Astrocyte (in vitro differentiated cells and primary cell): ENCODE data around the gene NKIRAS1. TPM values are rescaled to one million over a fixed set of nuclear protein-coding genes. Genes with fewer than 3 reads are reported as not detected.

Source experiments
- DNase-seq: peaks from one replicate; pipeline ENCODE4 v3.0.0-alpha.2; 2010; ENCODE audit warnings: low read depth
- FAIRE-seq: peaks from 2 replicates; lab custom pipeline; 2011; peaks lifted over from hg19 to GRCh38; lab: Jason Lieb, UNC
- H2AFZ ChIP-seq: 2 replicates; pipeline ENCODE4 v1.6.0; 2012; ENCODE audit warnings: low read depth, low read length, inconsistent platforms
- H3K27ac ChIP-seq: 2 replicates; pipeline ENCODE4 v1.5.1; 2011; ENCODE audit warnings: low read depth, low read length, inconsistent platforms
- H3K27me3 ChIP-seq: 2 replicates; pipeline ENCODE4 v1.6.0; 2011; ENCODE audit warnings: low read length, inconsistent platforms; ENCODE audit not compliant: insufficient read depth
- H3K36me3 ChIP-seq: 2 replicates; pipeline ENCODE4 v1.5.1; 2011; ENCODE audit warnings: low read length, inconsistent platforms; ENCODE audit not compliant: insufficient read depth
- H3K4me1 ChIP-seq: 2 replicates; pipeline ENCODE4 v1.5.1; 2011; ENCODE audit warnings: low read length, inconsistent platforms; ENCODE audit not compliant: insufficient read depth
- H3K4me2 ChIP-seq: 2 replicates; pipeline ENCODE4 v1.6.0; 2012; ENCODE audit warnings: low read length, inconsistent platforms
- H3K4me3 ChIP-seq: 2 replicates; pipeline ENCODE4 v1.5.1; 2011; ENCODE audit warnings: low read depth, mild to moderate bottlenecking, low read length, inconsistent platforms; ENCODE audit not compliant: insufficient read depth
- H3K79me2 ChIP-seq: 2 replicates; pipeline ENCODE4 v1.6.0; 2012; ENCODE audit warnings: mild to moderate bottlenecking, low read length, inconsistent platforms; ENCODE audit not compliant: insufficient read depth
- H3K9ac ChIP-seq: 2 replicates; pipeline ENCODE4 v1.6.0; 2012; ENCODE audit warnings: mild to moderate bottlenecking, low read length, inconsistent platforms
- H3K9me3 ChIP-seq: 2 replicates; pipeline ENCODE4 v1.5.1; 2012; ENCODE audit warnings: low read depth, mild to moderate bottlenecking, low read length, inconsistent platforms; ENCODE audit not compliant: insufficient read depth
- H4K20me1 ChIP-seq: 2 replicates; pipeline ENCODE4 v1.6.0; 2012; ENCODE audit warnings: low read length, inconsistent platforms; ENCODE audit not compliant: insufficient read depth
- H3K27ac Mint-ChIP-seq: one replicate; pipeline ENCODE4 v1.8.0; 2021; ENCODE audit warnings: mild to moderate bottlenecking, mixed read lengths; ENCODE audit not compliant: unreplicated experiment
- H3K27me3 Mint-ChIP-seq: one replicate; pipeline ENCODE4 v1.8.0; 2021; ENCODE audit warnings: low read depth, mixed read lengths; ENCODE audit not compliant: unreplicated experiment
- H3K36me3 Mint-ChIP-seq: one replicate; pipeline ENCODE4 v1.8.0; 2021; ENCODE audit warnings: low read depth, mixed read lengths; ENCODE audit not compliant: unreplicated experiment
- H3K4me1 Mint-ChIP-seq: one replicate; pipeline ENCODE4 v1.8.0; 2021; ENCODE audit warnings: low read depth, mixed read lengths; ENCODE audit not compliant: unreplicated experiment
- H3K4me3 Mint-ChIP-seq: one replicate; pipeline ENCODE4 v1.8.0; 2021; ENCODE audit warnings: mild to moderate bottlenecking, moderate library complexity, mixed read lengths; ENCODE audit not compliant: unreplicated experiment
- H3K9me3 Mint-ChIP-seq: one replicate; pipeline ENCODE4 v1.8.0; 2021; ENCODE audit warnings: mild to moderate bottlenecking, mixed read lengths; ENCODE audit not compliant: unreplicated experiment
- CTCF ChIP-seq: IDR thresholded peaks from 2 replicates; pipeline ENCODE4 v1.5.1; 2011; ENCODE audit warnings: low read depth, mild to moderate bottlenecking, inconsistent platforms, low read length, moderate library complexity; ENCODE audit not compliant: insufficient read depth
- EZH2 ChIP-seq: IDR thresholded peaks from 2 replicates; pipeline ENCODE4 v1.6.1; 2012; ENCODE audit warnings: mild to moderate bottlenecking, low read length, inconsistent platforms; ENCODE audit not compliant: insufficient read depth
- total RNA-seq: library from RNA; stranded (reverse); gene quantifications from 2 replicates; pipeline ENCODE4 v1.2.1, GENCODE V29; 2021

NKIRAS1 gene
- total RNA-seq, 1 donor from 2014 or later = 11.0 TPM

- no peaks in the 10 kb centered on the region for H3K36me3 ChIP-seq
- H3K4me3 ChIP-seq = no peak overlapping the region
- H3K27ac Mint-ChIP-seq = no peak overlapping the region
- FAIRE-seq (no peak), DNase-seq (no peak)
- H3K4me1 Mint-ChIP-seq = peaks cover 6% of the 10 kb centered on the region
- H3K27me3 Mint-ChIP-seq = no peaks in the 10 kb centered on the region
- H3K27ac ChIP-seq = no peak overlapping the region
- H3K79me2 ChIP-seq = peaks cover 78% of the 10 kb centered on the region
- no peak for TF ChIP-seq CTCF
- TF ChIP-seq EZH2 = no peak
- no peak overlapping the region for H3K9ac ChIP-seq
- no peak overlapping the region for H3K4me3 Mint-ChIP-seq
- no peak overlapping the region for H2AFZ ChIP-seq
- H3K4me1 ChIP-seq = no peaks in the 10 kb centered on the region
- no peaks in the 10 kb centered on the region for H3K27me3 ChIP-seq
- H3K36me3 Mint-ChIP-seq = no peaks in the 10 kb centered on the region
- no peak overlapping the region for H3K4me2 ChIP-seq
- H4K20me1 ChIP-seq = peaks cover 61% of the 10 kb centered on the region
- no peaks in the 10 kb centered on the region for H3K9me3 Mint-ChIP-seq
- no peaks in the 10 kb centered on the region for H3K9me3 ChIP-seq
These were observed 72.9 kb downstream of the NKIRAS1 start for GRCh38 chr3:23843869-23844268.

Other genes starting within 250 kb of the NKIRAS1 start
- 145 and 150 TPM in 2 replicates for gene UBE2E1, start 111.0 kb downstream of the NKIRAS1 start, total RNA-seq
- 1,579 and 1,629 TPM in 2 replicates for gene RPL15, start 142 bp upstream of the NKIRAS1 start, total RNA-seq
- 19.2 and 20.7 TPM in 2 replicates for gene NR1D2, start 28.3 kb upstream of the NKIRAS1 start, total RNA-seq